Suppressor macrophage treated with lipopolysaccharide for 1 hour (primary cell): Measurements from ENCODE around the gene FUT2.
"Not testable (repeated sequence)": the region's sequence is repeated elsewhere in the genome, so short reads cannot be mapped to it uniquely, and the experiment has no call there.

Experiments used
- DNase-seq, 3 donors: peaks; one replicate each; pipeline ENCODE4 v3.0.0-alpha.2; 2020 to 2022

Gene FUT2

DNA sequence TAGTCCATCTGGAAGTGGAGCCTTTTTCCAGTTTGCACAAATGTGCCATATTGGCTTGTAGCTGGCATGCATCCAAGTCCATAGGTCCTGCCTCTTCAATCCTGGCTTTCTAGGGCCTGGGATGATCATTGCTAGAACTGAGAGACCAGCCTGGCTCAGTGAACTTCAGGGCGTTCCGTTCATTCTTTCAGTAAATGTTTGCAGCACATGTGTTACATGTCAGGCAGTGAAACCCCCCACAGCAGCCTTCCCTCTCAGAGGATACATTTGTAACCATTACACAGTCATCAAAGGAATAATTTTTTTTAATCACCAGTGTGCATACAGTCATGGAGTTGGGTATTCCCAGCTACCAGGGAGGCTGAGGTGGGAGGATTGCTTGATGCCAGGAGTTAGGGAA is 9.7 kb downstream of the FUT2 start:
- no peak for DNase-seq

DNA sequence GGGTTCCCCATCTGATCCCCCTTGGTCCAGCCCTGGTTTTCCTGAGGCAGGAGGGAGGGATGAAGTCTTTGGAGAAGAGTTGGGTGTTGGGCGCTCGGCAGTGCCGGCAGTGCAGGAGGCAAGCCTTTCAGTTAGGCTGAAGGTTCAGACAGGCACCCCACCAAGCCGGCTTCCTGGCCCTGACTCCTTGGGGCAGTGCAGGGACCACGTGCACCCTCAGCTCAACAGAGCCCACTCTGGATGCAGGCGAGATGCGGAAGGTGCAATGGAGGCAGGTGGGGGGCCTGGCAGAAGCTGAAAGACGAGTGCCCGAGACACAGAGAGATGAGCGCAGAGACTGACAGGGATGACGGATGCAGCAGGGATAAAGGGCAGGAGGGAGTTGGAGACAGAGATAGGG is 12.7 kb downstream of the FUT2 start:
- DNase-seq = no peak

DNA sequence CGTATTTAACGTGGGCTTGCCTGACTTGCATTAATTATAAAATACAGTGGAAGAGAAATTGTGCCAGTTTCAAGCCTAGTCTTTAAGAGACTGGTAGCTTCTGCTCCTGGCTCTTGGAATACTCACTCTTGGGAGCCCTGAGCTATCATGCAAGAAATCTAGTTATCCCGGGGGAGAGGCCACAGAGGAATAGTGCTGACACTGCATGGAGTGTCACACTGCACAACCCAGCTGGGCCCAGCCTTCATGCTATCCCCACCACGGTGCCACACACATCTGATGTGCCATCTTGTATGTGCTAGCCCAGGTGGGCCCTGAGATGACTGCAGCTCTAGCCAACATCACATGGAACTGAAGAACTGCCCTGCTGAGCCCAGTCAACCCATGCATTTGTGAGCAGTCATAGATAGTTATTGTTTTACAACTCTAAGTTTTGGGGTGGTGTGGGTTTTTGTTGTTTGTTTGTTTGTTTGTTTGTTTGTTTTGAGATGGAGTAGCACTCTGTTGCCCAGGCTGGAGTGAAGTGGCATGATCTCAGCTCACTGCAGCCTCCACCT is 15.4 kb downstream of the FUT2 start:
- DNase-seq = no peak

DNA sequence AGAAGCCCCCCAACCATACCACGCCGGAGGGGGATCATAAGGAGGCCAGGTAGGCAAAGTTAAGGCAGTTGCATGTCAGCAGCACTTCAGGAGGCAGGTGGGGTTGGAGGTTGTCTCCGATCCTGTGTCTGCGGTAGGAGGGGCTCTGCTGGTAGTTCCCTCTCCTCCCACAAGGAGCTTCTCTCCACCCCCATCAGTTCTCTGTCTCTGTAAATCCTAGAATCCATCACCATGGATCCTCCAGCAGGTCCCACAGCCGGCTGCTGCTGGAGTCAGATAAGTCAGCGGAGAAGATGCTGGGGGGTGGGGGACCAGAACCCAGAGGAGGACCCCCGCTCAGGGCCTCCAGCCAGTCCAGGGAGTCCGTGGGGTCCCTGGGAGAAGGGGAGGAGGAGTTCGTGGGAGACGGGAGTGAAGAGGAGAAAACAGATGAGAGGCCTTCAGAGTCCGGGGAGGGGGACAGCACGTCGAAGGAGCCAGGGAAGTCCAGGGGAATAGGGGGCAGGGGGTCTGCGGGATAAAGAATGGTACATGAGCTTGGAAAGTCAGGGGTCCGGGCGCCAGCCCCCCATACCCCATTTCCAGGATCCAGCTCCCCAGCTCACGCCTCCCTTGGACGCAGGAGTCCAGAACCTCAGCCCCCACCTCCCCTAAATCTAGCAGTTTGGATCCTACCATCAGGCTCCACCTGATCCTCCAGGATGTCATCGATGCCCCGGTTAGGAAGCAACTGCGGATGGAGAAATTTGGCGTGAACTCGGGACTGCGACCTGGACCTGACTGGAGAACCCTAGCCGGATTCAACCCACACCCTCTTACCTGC is 17.5 kb downstream of the FUT2 start:
- DNase-seq = peak in 1 of 3 donors; percentile 16

DNA sequence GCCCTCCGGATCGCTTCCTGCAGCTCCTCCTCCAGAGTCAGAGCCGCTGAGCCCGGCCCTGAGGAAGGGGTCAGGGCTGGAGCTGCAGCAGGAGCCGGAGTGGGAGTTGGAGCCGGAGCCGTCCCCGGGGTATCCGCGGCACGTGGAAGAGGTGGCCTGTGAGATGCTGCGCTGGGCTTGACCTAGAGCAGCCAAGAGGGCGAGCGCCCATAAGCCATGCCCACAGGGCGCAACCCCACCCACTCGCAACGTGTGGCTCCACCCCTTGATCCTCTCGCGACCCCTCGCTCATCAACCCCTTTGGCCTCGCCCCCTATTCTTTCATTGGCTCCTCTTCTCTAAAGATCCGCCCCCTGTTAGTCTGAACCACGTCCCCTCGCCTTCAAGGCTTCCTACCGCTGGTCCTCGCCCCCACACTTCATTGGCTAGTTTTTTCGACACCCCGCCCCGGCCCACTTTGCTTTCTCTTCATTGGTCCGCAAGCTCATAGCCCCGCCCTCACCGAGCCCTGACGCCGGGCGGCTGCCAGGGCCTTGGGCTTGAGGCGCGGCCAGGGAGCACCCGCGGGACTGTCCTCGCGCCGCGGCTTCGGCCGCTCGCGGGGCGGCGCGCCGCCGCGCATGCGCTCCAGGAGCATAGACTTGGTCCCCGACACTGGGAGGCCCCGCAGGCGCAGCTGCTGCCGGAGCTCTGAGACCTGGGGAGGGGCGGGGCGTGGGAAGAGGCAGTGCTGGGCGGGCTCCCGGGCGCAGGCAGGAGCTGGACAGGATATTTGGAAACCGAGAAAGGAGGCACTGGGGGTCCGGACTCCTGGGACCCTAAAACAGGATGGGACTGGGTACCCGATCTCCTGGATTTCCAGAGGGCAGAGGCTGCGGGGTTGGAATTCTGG is 18.3 kb downstream of the FUT2 start:
- DNase-seq = peak; percentile 99 to 100 (median 100)

DNA sequence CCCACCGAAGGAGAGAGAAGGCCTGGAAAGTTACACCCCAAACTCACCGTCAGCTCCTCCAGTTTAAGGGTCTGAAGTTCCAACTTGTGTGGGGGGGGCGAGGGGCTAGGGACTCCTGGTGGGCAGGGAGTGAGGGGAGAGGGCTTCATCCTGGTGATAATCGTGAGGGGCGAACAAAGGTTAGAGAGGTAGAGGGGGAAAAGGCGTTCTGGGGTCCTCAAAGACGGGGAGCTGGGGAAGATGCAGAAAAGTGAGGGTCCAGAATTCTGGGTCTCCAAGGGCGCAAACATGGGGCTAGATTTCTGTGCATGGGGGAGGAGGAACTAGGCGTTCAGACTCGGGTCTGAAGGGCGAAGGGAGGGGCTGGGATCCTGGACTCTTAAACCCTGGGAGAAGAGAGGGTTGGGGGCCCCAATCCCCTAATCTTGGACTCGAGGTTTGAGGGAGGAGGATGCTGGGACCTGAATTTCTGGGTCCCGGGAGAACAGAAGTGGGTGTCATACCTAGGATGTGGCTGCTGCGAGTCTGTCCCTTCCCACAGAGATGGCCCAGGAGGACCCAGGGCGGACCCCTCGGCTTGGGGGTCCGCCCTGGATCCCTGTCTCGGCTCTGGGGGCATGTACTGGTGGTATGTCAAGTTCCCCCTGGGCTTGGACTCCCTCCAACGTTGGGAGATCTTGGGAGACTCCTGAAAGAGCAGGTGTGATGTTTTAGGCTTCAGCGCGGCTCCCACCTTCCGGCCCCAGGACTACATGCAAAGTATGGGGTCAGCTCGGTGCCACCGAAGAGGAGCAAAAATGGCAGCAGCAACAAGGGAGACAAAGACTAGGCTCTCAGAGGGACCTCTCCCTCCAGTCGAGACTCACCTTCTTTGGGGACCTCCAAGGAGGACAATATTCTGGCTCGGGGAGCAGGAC is 19.2 kb downstream of the FUT2 start:
- no peak for DNase-seq

DNA sequence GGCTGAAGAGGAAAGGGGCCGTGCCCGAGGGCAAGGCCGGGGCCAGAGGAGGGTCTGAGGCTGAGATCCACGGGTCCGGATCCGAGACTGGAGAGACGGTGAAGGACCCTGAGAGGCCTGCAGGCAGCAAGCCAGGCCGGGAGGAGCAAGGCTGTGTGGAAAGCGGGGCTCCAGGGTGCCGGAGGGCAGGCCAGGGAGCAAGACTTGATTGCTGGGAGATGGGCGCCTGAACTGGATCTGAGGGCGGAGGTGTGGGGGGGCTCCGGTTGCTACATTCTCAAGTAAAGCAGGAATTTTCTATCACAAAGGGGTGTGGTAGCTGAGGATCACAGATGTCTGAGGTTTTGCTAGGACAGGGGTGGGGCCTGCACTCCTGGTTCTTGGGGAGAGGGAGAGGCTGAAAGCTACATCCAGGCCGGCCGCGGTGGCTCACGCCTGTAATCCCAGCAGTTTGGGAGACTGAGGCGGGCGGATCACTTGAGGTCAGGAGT is 20.0 kb downstream of the FUT2 start:
- no peak for DNase-seq

DNA sequence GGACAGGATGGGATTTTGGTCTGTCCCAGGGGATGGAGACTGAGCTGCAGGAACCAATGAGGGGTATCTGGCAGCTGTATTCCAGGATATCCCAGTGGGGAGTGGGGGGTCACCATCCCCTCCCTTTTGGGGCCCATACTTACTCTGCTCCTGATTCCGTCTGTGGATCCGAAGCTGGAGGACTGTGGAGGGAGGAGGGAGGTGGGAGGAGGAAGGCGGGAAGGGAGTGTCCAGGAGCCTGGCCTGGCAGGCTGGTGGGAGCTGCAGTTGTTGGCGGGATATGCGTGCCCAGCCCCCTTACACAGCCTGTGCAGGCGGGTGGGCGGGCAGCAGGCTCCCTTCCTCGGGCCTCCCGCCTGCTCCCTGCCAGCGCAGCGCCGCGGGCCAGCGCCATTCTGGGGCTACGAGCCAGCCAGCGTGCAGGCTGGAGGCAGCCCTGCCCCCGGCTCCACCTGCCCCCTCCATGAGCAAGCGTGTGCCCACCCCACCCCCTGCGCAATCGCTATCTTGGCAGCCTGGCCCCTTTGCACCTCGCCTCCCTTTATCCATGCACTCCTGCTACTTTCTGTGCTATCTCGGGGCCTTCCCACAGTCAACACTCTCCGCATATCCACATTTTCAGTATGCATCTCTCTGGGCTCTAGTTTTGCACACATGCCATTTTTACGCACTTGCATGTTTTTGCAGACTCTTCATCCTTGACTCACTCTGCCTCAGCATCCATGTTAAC is 21.0 kb downstream of the FUT2 start:
- no peak for DNase-seq

DNA sequence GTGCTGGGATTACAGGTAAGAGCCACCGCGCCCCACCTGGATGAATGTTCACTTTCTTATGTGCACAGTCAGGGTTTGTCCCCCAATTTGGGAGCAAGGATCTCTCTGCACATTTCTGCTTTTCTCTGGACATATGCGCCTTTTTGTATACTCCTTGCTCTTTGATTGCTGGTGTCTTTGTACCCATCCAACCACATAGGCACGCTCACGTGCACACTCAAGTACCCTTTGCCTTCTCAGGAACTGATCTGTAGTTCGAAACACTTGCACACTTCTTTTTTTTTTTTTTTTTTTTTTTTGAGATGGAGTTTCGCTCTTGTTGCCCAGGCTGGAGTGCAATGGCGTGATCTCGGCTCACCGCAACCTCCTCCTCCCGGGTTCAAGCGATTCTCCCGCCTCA is 22.3 kb downstream of the FUT2 start:
- DNase-seq = not testable (repeated sequence)

DNA sequence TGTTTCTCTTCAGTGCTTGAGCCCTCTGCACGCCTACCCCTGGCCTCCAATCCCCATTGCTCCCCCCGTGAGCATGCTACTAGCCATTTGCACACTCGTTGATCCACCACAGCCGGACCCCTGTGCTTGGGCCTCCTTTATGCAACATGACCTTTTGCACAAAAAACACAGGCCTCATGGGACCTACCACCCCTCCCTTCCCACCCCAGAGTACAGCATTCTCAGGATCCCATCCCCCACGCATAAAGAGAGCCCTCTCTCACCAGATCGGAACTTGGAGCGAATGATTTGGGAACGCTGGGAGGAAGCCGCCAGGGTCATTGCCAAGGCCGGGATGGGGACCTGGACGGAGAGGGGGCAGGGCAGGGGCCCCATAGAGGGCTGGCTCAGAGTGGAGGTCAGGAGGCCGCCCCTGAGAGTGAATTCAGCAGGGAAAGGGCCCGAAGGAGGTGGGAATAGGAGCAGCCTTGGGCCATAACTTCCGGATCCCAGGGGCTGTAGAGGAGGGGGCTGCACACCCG is 23.0 kb downstream of the FUT2 start:
- DNase-seq = no peak

DNA sequence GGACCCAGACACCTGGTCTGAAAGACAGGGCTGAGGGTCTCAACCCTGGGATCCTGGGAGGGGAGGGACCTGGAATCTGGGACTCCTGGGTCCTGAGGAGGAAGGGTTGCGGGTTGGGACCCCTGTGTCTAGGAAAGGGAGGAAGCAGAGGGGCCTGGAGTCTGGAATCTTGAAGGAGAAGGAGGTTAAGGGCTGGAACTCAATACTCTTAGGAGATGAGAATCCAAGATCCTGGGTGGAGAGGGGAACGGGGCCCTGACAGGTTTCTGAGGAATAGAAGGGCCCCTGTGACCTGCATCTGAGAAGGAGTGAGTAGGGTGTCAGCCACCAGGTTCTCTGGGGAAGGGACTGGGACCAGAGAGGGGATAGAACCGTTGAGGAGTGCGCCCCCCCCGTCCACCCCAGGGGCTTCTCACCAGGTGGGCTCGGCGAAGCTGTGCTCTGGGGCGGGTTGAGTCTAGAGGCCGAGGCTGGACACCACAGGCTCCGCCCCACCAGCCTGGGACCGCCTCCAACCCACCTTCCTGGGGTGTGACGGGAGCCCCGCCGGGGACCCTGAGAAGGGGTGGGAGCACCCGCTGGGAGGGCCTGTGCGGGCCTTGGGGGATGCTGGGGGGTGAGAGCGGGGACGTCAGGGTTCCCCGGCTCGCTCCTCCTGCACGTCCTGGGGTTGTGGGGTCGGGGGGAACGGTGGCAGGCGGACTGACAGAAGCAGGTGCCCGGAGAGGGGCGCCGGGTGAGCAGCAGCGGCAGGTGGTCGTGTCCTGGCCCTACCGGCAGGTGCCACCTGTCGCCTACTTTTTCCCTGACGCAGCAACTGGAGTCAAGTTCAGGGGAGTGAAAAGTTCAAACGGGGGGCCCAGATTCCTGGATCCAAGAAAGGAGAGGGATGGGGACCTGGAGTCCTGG is 23.7 kb downstream of the FUT2 start, which contains the start of gene MAMSTR:
TSS of gene MAMSTR (minus strand) at position 463 of the 909 bp plus-strand sequence. CDS start 694 bp downstream, outside the sequence.
- DNase-seq = no peak

DNA sequence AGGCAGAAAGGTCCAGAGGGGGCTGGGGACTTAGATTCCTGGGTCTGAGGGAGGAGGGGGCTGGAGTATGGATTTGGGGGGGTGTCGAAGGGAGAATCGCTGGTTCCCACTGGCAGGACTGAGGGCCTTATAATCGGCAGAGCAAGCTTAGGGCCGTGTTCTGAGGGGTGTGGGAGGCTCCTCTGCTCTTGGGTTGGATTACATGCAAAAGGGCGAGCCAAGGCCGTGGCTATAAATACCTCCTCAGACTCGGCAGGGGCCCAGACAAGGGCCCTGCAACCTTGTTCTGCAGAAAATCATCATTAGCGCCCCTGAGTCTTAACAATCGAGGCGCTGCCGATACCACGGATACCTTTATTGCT is 24.5 kb downstream of the FUT2 start:
- no peak for DNase-seq

DNA sequence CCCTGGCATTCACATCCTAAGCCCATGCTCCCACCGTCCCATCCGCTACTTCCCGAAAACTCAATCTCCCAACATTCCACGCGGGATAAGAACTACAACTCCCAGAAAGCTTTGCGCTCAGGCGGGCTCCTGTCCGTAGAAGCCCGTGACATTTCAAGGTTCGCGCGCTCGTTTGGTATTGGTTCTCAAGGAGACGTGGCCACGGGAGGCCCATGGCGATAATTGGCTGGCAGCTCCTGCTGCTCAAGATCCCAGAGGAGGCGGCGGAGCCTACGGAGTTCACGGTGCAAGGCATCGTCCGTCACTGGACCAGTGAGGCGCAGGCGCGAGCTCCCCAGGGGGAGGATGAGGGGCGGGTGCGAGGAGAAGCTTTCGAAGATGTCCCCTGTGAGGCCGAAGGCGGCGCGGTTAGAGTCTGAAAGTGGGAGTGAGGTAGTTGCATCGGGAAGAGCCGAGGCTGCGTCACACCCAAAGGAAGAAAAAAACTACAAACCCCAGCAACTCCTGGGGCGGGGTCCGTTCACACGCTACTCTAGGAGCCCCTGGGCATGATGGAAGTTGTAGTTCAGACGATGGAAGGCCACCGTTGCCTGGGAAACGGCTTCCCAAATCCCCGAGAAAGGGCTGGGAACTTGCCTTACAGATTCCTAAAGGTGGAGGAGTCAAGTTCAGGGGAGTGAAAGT is 25.0 kb downstream of the FUT2 start:
- peak; percentile 95 to 97 (median 97) for DNase-seq

DNA sequence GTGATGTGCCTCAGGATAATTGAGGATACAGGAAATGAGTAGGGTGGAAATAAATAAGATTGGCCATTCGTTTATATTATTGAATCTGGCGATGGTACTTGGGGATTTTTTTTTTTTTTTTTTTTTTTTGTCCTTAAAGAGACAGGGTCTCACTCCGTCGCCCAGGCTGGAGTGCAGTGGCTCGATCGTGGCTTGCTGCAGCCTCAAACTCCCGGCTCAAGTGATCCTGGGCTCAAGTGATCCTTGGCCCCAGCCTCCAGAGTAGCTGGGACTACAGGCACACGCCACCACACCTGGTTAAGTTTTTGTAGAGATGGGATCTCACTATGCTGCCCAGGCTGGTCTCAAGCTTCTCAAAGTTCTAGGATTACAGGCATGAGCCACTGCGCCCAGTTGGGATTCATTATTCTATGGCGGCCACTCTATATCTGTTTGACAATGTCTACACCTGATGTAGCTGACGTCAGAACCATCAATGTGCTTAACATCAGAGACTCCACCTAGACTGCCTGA is 26.5 kb downstream of the FUT2 start:
- no peak for DNase-seq

DNA sequence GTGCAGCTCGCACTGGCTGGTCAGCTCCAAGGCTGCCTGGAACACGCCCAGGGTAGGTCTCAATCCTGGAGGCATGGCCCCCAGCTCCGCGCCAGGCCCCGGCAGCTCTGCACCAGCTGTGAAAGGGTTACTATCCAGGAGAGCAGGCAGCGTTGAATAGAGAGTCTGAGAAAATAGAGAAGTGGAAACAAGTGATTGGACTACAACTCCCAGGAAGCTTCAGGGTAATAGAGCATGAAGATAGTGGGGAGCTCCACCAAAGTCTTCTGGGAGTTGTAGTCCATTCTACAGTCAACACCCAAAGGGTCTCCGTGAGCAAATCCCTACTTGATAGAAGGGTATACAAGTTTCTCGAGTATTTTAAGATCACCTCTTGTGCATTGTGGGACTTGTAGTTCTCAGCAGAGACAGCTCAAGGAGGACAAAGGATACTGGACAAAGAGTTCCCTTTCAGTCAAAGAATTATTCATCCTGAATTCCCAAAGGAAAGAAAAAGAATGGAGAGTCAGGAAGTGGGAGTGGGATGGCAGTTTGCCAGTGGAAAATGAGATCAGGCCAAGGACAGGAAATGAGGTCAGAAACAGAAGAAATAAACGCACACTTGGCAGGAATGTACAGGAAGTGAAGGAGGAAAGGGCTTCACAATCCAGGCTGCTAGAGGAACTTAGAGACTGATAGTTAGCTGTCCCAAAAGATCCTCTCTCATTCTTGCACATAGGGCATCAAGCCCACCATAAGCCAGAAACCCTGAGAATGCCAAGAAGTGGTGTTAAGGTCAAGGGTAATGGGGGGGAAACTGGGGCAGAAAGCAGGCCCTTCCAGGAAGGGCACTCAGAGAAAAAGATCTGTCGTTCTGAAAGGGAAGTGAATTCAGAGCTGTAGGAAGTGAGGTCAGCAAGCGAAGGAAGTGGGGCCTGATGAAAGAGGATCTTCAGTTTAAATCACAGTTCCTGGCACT is 29.3 kb downstream of the FUT2 start:
- DNase-seq = peak; percentile 65 to 74 (median 70)

DNA sequence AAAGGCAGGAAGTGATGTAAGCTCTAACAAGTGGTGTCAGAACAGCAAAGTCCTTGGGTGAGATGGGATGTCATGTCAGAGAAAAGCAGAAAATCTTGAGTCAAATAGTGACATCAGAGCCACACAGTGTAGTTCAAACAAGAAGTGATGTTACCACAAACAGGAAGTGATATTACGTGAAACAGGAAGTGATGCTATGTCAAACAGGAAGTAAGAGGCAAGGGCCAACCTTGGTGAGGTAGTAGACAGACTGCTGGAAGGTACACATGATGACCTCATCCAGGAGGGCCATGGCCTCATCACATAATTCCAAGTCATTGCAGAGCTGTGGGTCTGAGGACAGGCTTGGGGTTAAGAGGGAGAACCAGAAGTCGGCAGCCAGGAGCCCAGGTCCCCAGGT is 30.8 kb downstream of the FUT2 start:
- DNase-seq = peak; percentile 26 to 68 (median 58)

DNA sequence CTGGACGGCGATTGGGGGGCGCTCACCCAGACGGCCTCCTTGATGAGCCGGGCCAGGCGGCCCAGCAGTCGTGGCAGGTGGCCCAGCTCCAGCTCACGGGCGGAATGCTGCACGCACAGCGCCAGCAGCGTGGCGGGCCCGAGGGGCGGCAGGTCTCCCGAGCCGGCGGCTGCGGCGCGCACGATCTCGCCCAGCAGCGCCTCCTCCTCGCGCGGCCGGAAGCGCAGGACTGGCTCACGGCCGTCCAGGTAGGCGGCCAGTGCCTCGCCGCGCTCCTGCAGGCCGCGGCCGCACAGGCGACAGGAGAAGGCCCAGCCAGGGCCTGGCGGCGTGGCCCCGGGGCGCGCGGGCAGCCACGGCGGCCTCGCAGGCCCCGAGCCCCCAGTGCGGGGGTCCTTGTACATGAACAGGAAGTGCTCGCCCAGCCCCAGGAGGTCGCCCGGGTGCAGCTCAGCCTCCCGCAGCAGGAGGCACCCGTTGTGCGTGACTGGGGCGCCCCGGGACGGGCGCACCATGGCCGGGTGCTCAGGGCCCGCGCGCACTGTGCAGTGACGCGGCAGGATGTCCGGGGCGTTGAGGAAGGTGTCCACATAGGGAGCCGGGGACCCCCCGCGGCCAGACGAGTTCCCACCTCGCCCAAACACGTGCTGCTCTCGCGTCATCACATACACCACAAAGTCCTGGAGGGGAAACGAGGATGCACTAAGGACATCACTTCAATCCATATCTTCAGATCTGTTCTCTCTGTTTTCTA is 33.3 kb downstream of the FUT2 start:
- DNase-seq = no peak
